IMR-90 (cell line): ENCODE results near the gene MTA3. TPM values are rescaled to one million over a fixed set of nuclear protein-coding genes. Genes with fewer than 3 reads are reported as not detected.

ENCODE experiments used
- ATAC-seq: fragments of 200-7000 bp; cut with Tn5 transposase; 2 replicates; pipeline ENCODE4 v1.9.1; 2020; ENCODE audit warnings: low read depth, mild to moderate bottlenecking, moderate library complexity
- BruUV-seq: library from RNA; stranded (reverse); fragments of 400-500 nt; replicated peaks from 2 replicates; lab custom pipeline; 2021; lab: Mats Ljungman, UMichigan
- CTCF ChIA-PET: fragments of 300-600 bp; formaldehyde crosslinking; extraction: SDS; loops from one replicate; lab custom pipeline; 2021; ENCODE audit warnings: antibody characterized with exemption; lab: Yijun Ruan, JAX
- POLR2A ChIA-PET: fragments of 300-600 bp; sonication (Branson Sonifier 250); formaldehyde crosslinking; loops from one replicate; lab custom pipeline; 2022; ENCODE audit warnings: antibody characterized with exemption; ENCODE audit not compliant: unreplicated experiment; lab: Charles Lee
- DNase-seq: peaks from one replicate; pipeline ENCODE4 v3.0.0; 2013
- H2AFZ ChIP-seq: replicated peaks from 2 replicates; pipeline ENCODE3; 2013; ENCODE audit warnings: low read length, mild to moderate bottlenecking; ENCODE audit not compliant: poor library complexity
- H2AK5ac ChIP-seq: 2 replicates; pipeline ENCODE4 v1.6.1; 2013; ENCODE audit warnings: low read depth, low read length, inconsistent platforms
- H2AK9ac ChIP-seq: replicated peaks from 2 replicates; pipeline ENCODE3; 2013; ENCODE audit warnings: mild to moderate bottlenecking, low read depth, low read length, moderate library complexity; ENCODE audit not compliant: poor library complexity
- H2BK120ac ChIP-seq: 2 replicates; pipeline ENCODE4 v1.6.1; 2013; ENCODE audit warnings: low read depth, low read length, inconsistent platforms
- H2BK15ac ChIP-seq: 3 replicates; pipeline ENCODE4 v1.6.1; 2013; ENCODE audit warnings: low read depth, low read length, inconsistent platforms
- H2BK20ac ChIP-seq: 2 replicates; pipeline ENCODE4 v1.6.1; 2013; ENCODE audit warnings: low read depth, mild to moderate bottlenecking, inconsistent platforms, low read length, moderate library complexity
- H2BK5ac ChIP-seq: 2 replicates; pipeline ENCODE4 v1.6.1; 2013; ENCODE audit warnings: mild to moderate bottlenecking, low read depth, low read length, inconsistent platforms; ENCODE audit not compliant: poor library complexity, severe bottlenecking
- H3K14ac ChIP-seq: replicated peaks from 2 replicates; pipeline ENCODE4 v1.6.1; 2013; ENCODE audit warnings: low read depth, low read length, inconsistent platforms
- H3K18ac ChIP-seq: 2 replicates; pipeline ENCODE4 v1.6.1; 2013; ENCODE audit warnings: low read depth, low read length, control low read depth
- H3K23ac ChIP-seq: 2 replicates; pipeline ENCODE4 v1.6.1; 2013; ENCODE audit warnings: low read depth, low read length, inconsistent platforms
- H3K27ac ChIP-seq: 2 replicates; pipeline ENCODE4 v1.5.1; 2013; ENCODE audit warnings: mild to moderate bottlenecking, control low read depth, low read length; ENCODE audit not compliant: insufficient read depth
- H3K27me3 ChIP-seq: 2 replicates; pipeline ENCODE4 v1.6.1; 2013; ENCODE audit warnings: low read length; ENCODE audit not compliant: control insufficient read depth, insufficient read depth
- H3K36me3 ChIP-seq: 2 replicates; pipeline ENCODE4 v1.6.1; 2013; ENCODE audit warnings: low read length, mixed read lengths; ENCODE audit not compliant: control insufficient read depth, insufficient read depth
- H3K4ac ChIP-seq: 2 replicates; pipeline ENCODE4 v1.6.1; 2013; ENCODE audit warnings: low read depth, low read length, inconsistent platforms
- H3K4me1 ChIP-seq: 2 replicates; pipeline ENCODE4 v1.6.1; 2013; ENCODE audit warnings: low read length, mixed read lengths; ENCODE audit not compliant: control insufficient read depth, insufficient read depth
- H3K4me2 ChIP-seq: 2 replicates; pipeline ENCODE4 v1.6.1; 2013; ENCODE audit warnings: low read depth, mild to moderate bottlenecking, control low read depth, low read length, moderate library complexity
- H3K4me3 ChIP-seq: 2 replicates; pipeline ENCODE4 v1.5.1; 2013; ENCODE audit warnings: low read depth, mild to moderate bottlenecking, control low read depth, low read length, moderate library complexity; ENCODE audit not compliant: insufficient read depth
- H3K56ac ChIP-seq: 2 replicates; pipeline ENCODE4 v1.6.1; 2013; ENCODE audit warnings: low read length, inconsistent platforms; ENCODE audit not compliant: insufficient read depth; ENCODE audit errors: extremely low read depth
- H3K79me1 ChIP-seq, 2 experiments: 2 replicates each; pipeline ENCODE4 v1.6.1; 2013; ENCODE audit warnings: low read length in 2 of 2, inconsistent platforms in 1 of 2, low read depth in 1 of 2
- H3K9ac ChIP-seq: 2 replicates; pipeline ENCODE4 v1.6.1; 2013; ENCODE audit warnings: low read depth, low read length, control low read depth
- H3K9me1 ChIP-seq: 2 replicates; pipeline ENCODE4 v1.6.1; 2013; ENCODE audit warnings: low read length, inconsistent platforms; ENCODE audit not compliant: insufficient read depth
- H3K9me3 ChIP-seq: 2 replicates; pipeline ENCODE4 v1.6.1; 2013; ENCODE audit warnings: low read length; ENCODE audit not compliant: control insufficient read depth, insufficient read depth
- H4K20me1 ChIP-seq: 2 replicates; pipeline ENCODE4 v1.6.1; 2013; ENCODE audit warnings: low read length, inconsistent platforms; ENCODE audit not compliant: insufficient read depth
- H4K5ac ChIP-seq: 2 replicates; pipeline ENCODE4 v1.6.1; 2013; ENCODE audit warnings: mild to moderate bottlenecking, low read depth, low read length, control low read depth
- H4K8ac ChIP-seq, 2 experiments: 2 replicates each; pipeline ENCODE4 v1.6.1; 2013; ENCODE audit warnings: low read depth in 2 of 2, low read length in 2 of 2, control low read depth in 1 of 2, inconsistent platforms in 1 of 2
- H4K91ac ChIP-seq: 2 replicates; pipeline ENCODE4 v1.6.1; 2013; ENCODE audit warnings: low read depth, low read length, inconsistent platforms; ENCODE audit not compliant: insufficient read depth
- BHLHE40 ChIP-seq: fragments of 150-350 bp; IDR thresholded peaks from 2 replicates; pipeline ENCODE4 v1.6.1; 2016; ENCODE audit warnings: mild to moderate bottlenecking, low read depth, low read length
- CEBPB ChIP-seq: IDR thresholded peaks from 2 replicates; pipeline ENCODE4 v1.6.1; 2012; ENCODE audit warnings: low read depth, low read length, improper control_type of control experiment
- CHD1 ChIP-seq: IDR thresholded peaks from 2 replicates; pipeline ENCODE4 v1.6.1; 2012; ENCODE audit warnings: low read depth, low read length, improper control_type of control experiment
- FOS ChIP-seq: fragments of 150-350 bp; IDR thresholded peaks from 2 replicates; pipeline ENCODE4 v1.6.1; 2016; ENCODE audit warnings: low read depth, low read length
- MAFK ChIP-seq: IDR thresholded peaks from 2 replicates; pipeline ENCODE4 v1.6.1; 2012; ENCODE audit warnings: low read depth, low read length, improper control_type of control experiment
- MAZ ChIP-seq: IDR thresholded peaks from 2 replicates; pipeline ENCODE4 v1.6.1; 2012; ENCODE audit warnings: low read depth, mild to moderate bottlenecking, low read length, improper control_type of control experiment, moderate library complexity, borderline replicate concordance
- MXI1 ChIP-seq: IDR thresholded peaks from 2 replicates; pipeline ENCODE4 v1.6.1; 2012; ENCODE audit warnings: low read depth, mild to moderate bottlenecking, low read length, moderate library complexity, borderline replicate concordance
- NFE2L2 ChIP-seq: fragments of 150-350 bp; IDR thresholded peaks from 2 replicates; pipeline ENCODE4 v1.6.1; 2016; ENCODE audit warnings: low read depth, mild to moderate bottlenecking, low read length
- POLR2A ChIP-seq: IDR thresholded peaks from 2 replicates; pipeline ENCODE4 v1.6.1; 2012; ENCODE audit warnings: mild to moderate bottlenecking, low read depth, low read length
- RAD21 ChIP-seq: IDR thresholded peaks from 2 replicates; pipeline ENCODE4 v1.6.1; 2012; ENCODE audit warnings: low read length, improper control_type of control experiment
- RCOR1 ChIP-seq: IDR thresholded peaks from 2 replicates; pipeline ENCODE4 v1.6.1; 2012; ENCODE audit warnings: mild to moderate bottlenecking, low read length, improper control_type of control experiment; ENCODE audit not compliant: insufficient replicate concordance
- RFX5 ChIP-seq: IDR thresholded peaks from 2 replicates; pipeline ENCODE4 v1.8.0; 2012; ENCODE audit warnings: low read depth, mild to moderate bottlenecking, low read length, moderate library complexity
- SMC3 ChIP-seq: fragments of 150-350 bp; IDR thresholded peaks from 2 replicates; pipeline ENCODE4 v1.6.1; 2016; ENCODE audit warnings: low read depth, mild to moderate bottlenecking, antibody characterized with exemption, low read length, moderate library complexity
- WGBS, 2 experiments: methylation state at CpG; one replicate each; pipeline versions ENCODE4 v1.1.5 to v1.1.7; 2013; ENCODE audit warnings: missing lambda C conversion rate in 2 of 2; ENCODE audit not compliant: insufficient read length in 1 of 2; ENCODE audit errors: extremely low coverage in 2 of 2; 5-methylcytosine and 5-hydroxymethylcytosine counted together
- dilution Hi-C: fragments of 300-500 bp; cut with HindIII; formaldehyde crosslinking; loops from one replicate; pipeline ENCODE4 v1.14.3; 2018; ENCODE audit warnings: low sequenced_read_pairs; ENCODE audit not compliant: unreplicated experiment
- in situ Hi-C: fragments of 300-500 bp; cut with MboI; formaldehyde crosslinking; loops from 3 replicates; pipeline ENCODE4 v1.14.3; 2019; ENCODE audit warnings: low sequenced_read_pairs, inconsistent platforms, mixed read lengths
- intact Hi-C: fragments of 100-400 bp; cut with micrococcal nuclease; formaldehyde crosslinking; loops from 2 replicates; pipeline ENCODE4 v1.10.0; 2022
- polyA plus RNA-seq, 3 experiments: library from polyadenylated mRNA; depleted of rRNA; stranded (reverse); fragments of >200 nt; gene quantifications; 2 replicates each; pipeline ENCODE4 v1.2.3, GENCODE V29; 2012; ENCODE audit warnings: low replicate concordance in 1 of 3
- total RNA-seq: library from RNA; depleted of rRNA; stranded (reverse); fragments of >200 nt; gene quantifications from 2 replicates; pipeline ENCODE4 v1.2.3, GENCODE V29; 2012
- TF ChIP-seq, protein P1 (sequence below): conservative IDR thresholded peaks from 2 replicates; pipeline ENCODE4 v1.5.1; 2012; ENCODE audit warnings: mild to moderate bottlenecking, low read depth, low read length, improper control_type of control experiment
- TF ChIP-seq, protein P2 (sequence below): fragments of 150-350 bp; IDR thresholded peaks from 2 replicates; pipeline ENCODE4 v1.6.1; 2017; ENCODE audit warnings: mild to moderate bottlenecking, antibody characterized with exemption, low read length, low read depth
- TF ChIP-seq, protein P3 (sequence below): fragments of 150-350 bp; IDR thresholded peaks from 2 replicates; pipeline ENCODE4 v1.6.1; 2016; ENCODE audit warnings: low read depth, mild to moderate bottlenecking, low read length, moderate library complexity, borderline replicate concordance

The MTA3 gene
- total and polyA plus RNA-seq, 2 of the 4 experiments (the other 2 are of a cell fraction) = 31.9 to 34.3 TPM

DNA sequence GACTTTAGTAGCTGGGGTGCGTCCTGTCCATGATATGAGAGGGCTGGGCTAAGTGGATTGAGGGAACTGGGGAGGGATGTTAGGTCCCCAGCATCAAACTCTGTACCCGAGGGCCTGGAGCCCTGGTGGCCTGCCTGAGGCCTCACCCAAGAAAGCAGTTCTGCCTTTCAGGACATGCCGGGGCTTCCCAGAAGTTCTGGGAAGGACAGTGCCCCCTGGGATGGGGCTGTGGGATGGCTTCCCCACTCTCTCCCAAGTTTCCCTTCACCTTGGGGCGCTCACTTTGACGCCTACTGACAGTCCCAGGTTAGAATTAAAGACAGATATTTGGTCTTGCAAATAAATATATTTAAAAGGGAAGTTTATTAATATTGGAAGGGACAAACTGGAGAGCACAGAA is 193.7 kb downstream of the MTA3 start:
- H3K23ac ChIP-seq = no peak overlapping the region
- H2BK15ac ChIP-seq = no peak overlapping the region
- no peak overlapping the region for H3K4ac ChIP-seq
- no peak for TF ChIP-seq RCOR1
- no peak for TF ChIP-seq NFE2L2
- no peak for TF ChIP-seq RAD21
- TF ChIP-seq, protein P1, sequence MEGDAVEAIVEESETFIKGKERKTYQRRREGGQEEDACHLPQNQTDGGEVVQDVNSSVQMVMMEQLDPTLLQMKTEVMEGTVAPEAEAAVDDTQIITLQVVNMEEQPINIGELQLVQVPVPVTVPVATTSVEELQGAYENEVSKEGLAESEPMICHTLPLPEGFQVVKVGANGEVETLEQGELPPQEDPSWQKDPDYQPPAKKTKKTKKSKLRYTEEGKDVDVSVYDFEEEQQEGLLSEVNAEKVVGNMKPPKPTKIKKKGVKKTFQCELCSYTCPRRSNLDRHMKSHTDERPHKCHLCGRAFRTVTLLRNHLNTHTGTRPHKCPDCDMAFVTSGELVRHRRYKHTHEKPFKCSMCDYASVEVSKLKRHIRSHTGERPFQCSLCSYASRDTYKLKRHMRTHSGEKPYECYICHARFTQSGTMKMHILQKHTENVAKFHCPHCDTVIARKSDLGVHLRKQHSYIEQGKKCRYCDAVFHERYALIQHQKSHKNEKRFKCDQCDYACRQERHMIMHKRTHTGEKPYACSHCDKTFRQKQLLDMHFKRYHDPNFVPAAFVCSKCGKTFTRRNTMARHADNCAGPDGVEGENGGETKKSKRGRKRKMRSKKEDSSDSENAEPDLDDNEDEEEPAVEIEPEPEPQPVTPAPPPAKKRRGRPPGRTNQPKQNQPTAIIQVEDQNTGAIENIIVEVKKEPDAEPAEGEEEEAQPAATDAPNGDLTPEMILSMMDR = no peak
- TF ChIP-seq RFX5 = no peak
- TF ChIP-seq FOS = no peak
- TF ChIP-seq CEBPB = no peak
- TF ChIP-seq SMC3 = no peak
- no peak for TF ChIP-seq MAZ
- TF ChIP-seq MAFK = no peak
- TF ChIP-seq, protein P2, sequence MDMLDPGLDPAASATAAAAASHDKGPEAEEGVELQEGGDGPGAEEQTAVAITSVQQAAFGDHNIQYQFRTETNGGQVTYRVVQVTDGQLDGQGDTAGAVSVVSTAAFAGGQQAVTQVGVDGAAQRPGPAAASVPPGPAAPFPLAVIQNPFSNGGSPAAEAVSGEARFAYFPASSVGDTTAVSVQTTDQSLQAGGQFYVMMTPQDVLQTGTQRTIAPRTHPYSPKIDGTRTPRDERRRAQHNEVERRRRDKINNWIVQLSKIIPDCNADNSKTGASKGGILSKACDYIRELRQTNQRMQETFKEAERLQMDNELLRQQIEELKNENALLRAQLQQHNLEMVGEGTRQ = no peak
- TF ChIP-seq MXI1 = no peak
- TF ChIP-seq BHLHE40 = no peak
- TF ChIP-seq CHD1 = no peak
- TF ChIP-seq POLR2A = no peak
- TF ChIP-seq, protein P3, sequence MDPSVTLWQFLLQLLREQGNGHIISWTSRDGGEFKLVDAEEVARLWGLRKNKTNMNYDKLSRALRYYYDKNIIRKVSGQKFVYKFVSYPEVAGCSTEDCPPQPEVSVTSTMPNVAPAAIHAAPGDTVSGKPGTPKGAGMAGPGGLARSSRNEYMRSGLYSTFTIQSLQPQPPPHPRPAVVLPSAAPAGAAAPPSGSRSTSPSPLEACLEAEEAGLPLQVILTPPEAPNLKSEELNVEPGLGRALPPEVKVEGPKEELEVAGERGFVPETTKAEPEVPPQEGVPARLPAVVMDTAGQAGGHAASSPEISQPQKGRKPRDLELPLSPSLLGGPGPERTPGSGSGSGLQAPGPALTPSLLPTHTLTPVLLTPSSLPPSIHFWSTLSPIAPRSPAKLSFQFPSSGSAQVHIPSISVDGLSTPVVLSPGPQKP = no peak
- intact Hi-C loops = no loop called here
- no peak overlapping the region for H2BK20ac ChIP-seq
- H3K4me2 ChIP-seq = no peak overlapping the region
- H3K4me3 ChIP-seq = no peak overlapping the region
- H4K20me1 ChIP-seq = no peaks in the 10 kb centered on the region
- ChIA-PET CTCF (no interaction called here), POLR2A (no interaction called here)
- BruUV-seq = no TSS peak
- H2BK120ac ChIP-seq = no peak overlapping the region
- DNase-seq = no peak
- H3K56ac ChIP-seq = no peak overlapping the region
- WGBS, 2 experiments = 70% methylated on average over 2 of the region's 5 CpGs; no CpG with 5 or more reads in 1 of the 2 experiments
- H2AFZ ChIP-seq = no peak overlapping the region
- H3K79me1 ChIP-seq = no peaks in the 10 kb centered on the region
- H2AK9ac ChIP-seq = peak overlapping the region; percentile 9
- H4K5ac ChIP-seq = no peak overlapping the region
- in situ Hi-C loops = no loop called here
- no peak overlapping the region for H3K18ac ChIP-seq
- H3K36me3 ChIP-seq = no peaks in the 10 kb centered on the region; the same call in 1 of the 2 replicates
- no peaks in the 10 kb centered on the region for H3K9me3 ChIP-seq
- H2AK5ac ChIP-seq = no peak overlapping the region
- no peak overlapping the region for H3K27ac ChIP-seq
- no peak overlapping the region for H2BK5ac ChIP-seq
- dilution Hi-C loops = no loop called here
- ATAC-seq = no peak
- peaks cover 6% of the 10 kb centered on the region; the same call in 1 of the 2 replicates for H3K9me1 ChIP-seq
- no peaks in the 10 kb centered on the region for H3K4me1 ChIP-seq
- no peak overlapping the region for H4K8ac ChIP-seq
- H3K14ac ChIP-seq = no peak overlapping the region
- H3K27me3 ChIP-seq = no peaks in the 10 kb centered on the region; the same call in 1 of the 2 replicates
- no peak overlapping the region for H4K91ac ChIP-seq
- no peak overlapping the region for H3K9ac ChIP-seq
